H1 (cell line): ENCODE results near the gene PACS1. TPM values are rescaled to one million over a fixed set of nuclear protein-coding genes. Genes with fewer than 3 reads are reported as not detected.
"Not testable (repeated sequence)": the region's sequence is repeated elsewhere in the genome, so short reads cannot be mapped to it uniquely, and the experiment has no call there.

Source experiments
- CTCF ChIA-PET: fragments of 300-600 bp; sonication (Branson Sonifier 250); formaldehyde crosslinking; loops from one replicate; lab custom pipeline; 2021; ENCODE audit not compliant: partially characterized antibody; lab: Charles Lee
- POLR2A ChIA-PET: fragments of 300-600 bp; sonication (Branson Sonifier 250); formaldehyde crosslinking; loops from one replicate; lab custom pipeline; 2021; ENCODE audit warnings: inconsistent platforms; ENCODE audit not compliant: partially characterized antibody; lab: Charles Lee
- DNase-seq, 2 experiments: peaks; one replicate each; pipeline versions ENCODE4 v3.0.0 to v3.0.0-alpha.2; 2010 to 2022; ENCODE audit warnings: low spot score in 2 of 2, low read depth in 1 of 2, mixed read lengths in 1 of 2
- FAIRE-seq: peaks from 2 replicates; lab custom pipeline; 2011; peaks lifted over from hg19 to GRCh38; lab: Jason Lieb, UNC
- H2AFZ ChIP-seq: 2 replicates; pipeline ENCODE4 v1.8.1; 2012; ENCODE audit warnings: low read length, inconsistent platforms
- H2AK5ac ChIP-seq: 2 replicates; pipeline ENCODE4 v1.6.1; 2013; ENCODE audit warnings: low read depth, low read length
- H2BK120ac ChIP-seq: replicated peaks from 2 replicates; pipeline ENCODE3; 2013; ENCODE audit warnings: low read depth, low read length, inconsistent platforms
- H2BK12ac ChIP-seq: 2 replicates; pipeline ENCODE4 v1.6.1; 2013; ENCODE audit warnings: low read depth, low read length
- H2BK15ac ChIP-seq: 2 replicates; pipeline ENCODE4 v1.6.1; 2013; ENCODE audit warnings: low read length
- H2BK20ac ChIP-seq: 2 replicates; pipeline ENCODE4 v1.6.1; 2013; ENCODE audit warnings: low read length
- H2BK5ac ChIP-seq: 2 replicates; pipeline ENCODE4 v1.6.1; 2013; ENCODE audit warnings: low read depth, low read length
- H3K14ac ChIP-seq: 2 replicates; pipeline ENCODE4 v1.6.1; 2013; ENCODE audit warnings: inconsistent platforms; ENCODE audit not compliant: insufficient read length
- H3K18ac ChIP-seq: 2 replicates; pipeline ENCODE4 v1.6.1; 2013; ENCODE audit warnings: low read length; ENCODE audit errors: extremely low read depth
- H3K23ac ChIP-seq: 2 replicates; pipeline ENCODE4 v1.6.1; 2013; ENCODE audit warnings: inconsistent platforms; ENCODE audit not compliant: insufficient read length
- H3K23me2 ChIP-seq: 2 replicates; pipeline ENCODE4 v1.6.1; 2013; ENCODE audit warnings: low read depth, low read length
- H3K27ac ChIP-seq: 2 replicates; pipeline ENCODE4 v1.6.1; 2011; ENCODE audit warnings: low read depth, low read length, inconsistent platforms
- H3K27me3 ChIP-seq, 4 experiments: replicated peaks in 1 of 4; 1 replicate in 1 of 4; 2 replicates in 3 of 4; pipeline versions ENCODE4 v1.6.1 to v1.8.1; 2011 to 2013; ENCODE audit warnings: low read length in 3 of 4, mild to moderate bottlenecking in 3 of 4, inconsistent platforms in 2 of 4, mixed read lengths in 2 of 4, moderate library complexity in 1 of 4; ENCODE audit not compliant: control insufficient read depth in 3 of 4, insufficient read depth in 3 of 4; ENCODE audit errors: extremely low read depth in 1 of 4
- H3K36me3 ChIP-seq, 4 experiments: 2 replicates each; pipeline versions ENCODE4 v1.6.1 to v1.8.1; 2011 to 2013; ENCODE audit warnings: mild to moderate bottlenecking in 4 of 4, low read length in 3 of 4, moderate library complexity in 2 of 4, control low read depth in 1 of 4, inconsistent platforms in 1 of 4; ENCODE audit not compliant: insufficient read depth in 4 of 4, control insufficient read depth in 2 of 4
- H3K4ac ChIP-seq: replicated peaks from 2 replicates; pipeline ENCODE3; 2013; ENCODE audit warnings: low read length, low read depth, mixed read lengths, inconsistent platforms; ENCODE audit not compliant: insufficient read length
- H3K4me1 ChIP-seq, 4 experiments: replicated peaks in 1 of 4; 1 replicate in 1 of 4; 2 replicates in 3 of 4; pipeline versions ENCODE4 v1.6.1 to v1.8.1; 2011 to 2013; ENCODE audit warnings: low read length in 3 of 4, inconsistent platforms in 2 of 4, mixed read lengths in 1 of 4; ENCODE audit not compliant: insufficient read depth in 4 of 4, control insufficient read depth in 3 of 4
- H3K4me2 ChIP-seq, 2 experiments: 2 replicates each; pipeline versions ENCODE4 v1.6.1 to v1.8.1; 2011 to 2013; ENCODE audit warnings: low read depth in 2 of 2, low read length in 2 of 2, control low read depth in 1 of 2, inconsistent platforms in 1 of 2, mild to moderate bottlenecking in 1 of 2; ENCODE audit not compliant: insufficient read depth in 1 of 2
- H3K4me3 ChIP-seq, 4 experiments: fragments of 200-600, 300-600 bp in 1 of 4; sonication (generic), shearing (Covaris generic), sonication (Bioruptor Twin) in 1 of 4; 2 replicates each; pipeline versions ENCODE4 v1.5.1 to v1.8.1; 2011 to 2016; ENCODE audit warnings: low read length in 4 of 4, low read depth in 3 of 4, control low read depth in 2 of 4, inconsistent platforms in 2 of 4, mild to moderate bottlenecking in 2 of 4, mixed read lengths in 1 of 4, moderate library complexity in 1 of 4; ENCODE audit not compliant: insufficient read depth in 2 of 4; ENCODE audit errors: extremely low read depth in 1 of 4
- H3K56ac ChIP-seq: replicated peaks from 2 replicates; pipeline ENCODE3; 2013; ENCODE audit warnings: low read depth, mild to moderate bottlenecking, mixed read lengths, low read length, inconsistent platforms; ENCODE audit not compliant: insufficient read length
- H3K79me1 ChIP-seq: 2 replicates; pipeline ENCODE4 v1.6.1; 2013; ENCODE audit warnings: low read depth, low read length, control low read depth
- H3K79me2 ChIP-seq, 2 experiments: 2 replicates each; pipeline versions ENCODE4 v1.6.1 to v1.8.1; 2012 to 2013; ENCODE audit warnings: low read length in 2 of 2, mild to moderate bottlenecking in 2 of 2, inconsistent platforms in 1 of 2; ENCODE audit not compliant: insufficient read depth in 2 of 2, control insufficient read depth in 1 of 2
- H3K9ac ChIP-seq, 4 experiments: replicated peaks in 1 of 4; 1 replicate in 1 of 4; 2 replicates in 3 of 4; pipeline versions ENCODE4 v1.6.1 to v1.8.1; 2011 to 2013; ENCODE audit warnings: low read depth in 3 of 4, low read length in 3 of 4, control low read depth in 2 of 4, mild to moderate bottlenecking in 2 of 4, moderate library complexity in 2 of 4, inconsistent platforms in 1 of 4; ENCODE audit errors: extremely low read depth in 1 of 4
- H3K9me3 ChIP-seq, 2 experiments: 2 replicates each; pipeline versions ENCODE4 v1.6.1 to v1.8.1; 2012 to 2013; ENCODE audit warnings: mild to moderate bottlenecking in 2 of 2, moderate library complexity in 2 of 2, control low read depth in 1 of 2, inconsistent platforms in 1 of 2, low read depth in 1 of 2, low read length in 1 of 2, mixed read lengths in 1 of 2; ENCODE audit not compliant: insufficient read depth in 2 of 2
- H4K20me1 ChIP-seq, 2 experiments: replicated peaks in 1 of 2; 2 replicates each; pipeline versions ENCODE3 to v1.8.1; 2011 to 2013; ENCODE audit warnings: inconsistent platforms in 2 of 2, low read length in 2 of 2, mild to moderate bottlenecking in 1 of 2; ENCODE audit not compliant: insufficient read depth in 2 of 2, control insufficient read depth in 1 of 2
- H4K5ac ChIP-seq: 2 replicates; pipeline ENCODE4 v1.6.1; 2013; ENCODE audit warnings: low read length, low read depth, mixed read lengths, inconsistent platforms; ENCODE audit not compliant: insufficient read length
- H4K8ac ChIP-seq: 2 replicates; pipeline ENCODE4 v1.8.0; 2013; ENCODE audit warnings: mild to moderate bottlenecking, moderate library complexity, low read length, inconsistent platforms; ENCODE audit not compliant: insufficient read depth; ENCODE audit errors: extremely low read depth
- H4K91ac ChIP-seq: replicated peaks from 2 replicates; pipeline ENCODE3; 2013; ENCODE audit warnings: low read length, mixed read lengths, inconsistent platforms; ENCODE audit not compliant: insufficient read length
- WGBS, 2 experiments: shearing (Covaris generic) in 1 of 2; methylation state at CpG; one replicate each; pipeline versions ENCODE4 v1.1.6 to v1.1.7; 2013 to 2015; ENCODE audit warnings: low lambda C conversion rate in 2 of 2, mixed read lengths in 2 of 2, inconsistent platforms in 1 of 2, low coverage in 1 of 2, missing lambda C conversion rate in 1 of 2; ENCODE audit not compliant: insufficient replicate concordance in 2 of 2, insufficient coverage in 1 of 2, insufficient read length in 1 of 2; ENCODE audit errors: extremely low coverage in 1 of 2, missing lambda C conversion rate in 1 of 2; 5-methylcytosine and 5-hydroxymethylcytosine counted together
- polyA plus RNA-seq, 7 experiments: library from polyadenylated mRNA; depleted of rRNA in 3 of 7; stranded (reverse) in 5 of 7; unstranded in 2 of 7; fragments of >200 nt in 5 of 7; fragments of 200-250 nt in 2 of 7; gene quantifications; 1 replicate in 5 of 7; 2 replicates in 1 of 7; 4 replicates in 1 of 7; pipeline versions ENCODE4 v1.2.1 to v1.2.3, GENCODE V29; 2011 to 2013; ENCODE audit warnings: missing spikeins in 2 of 7, mixed read lengths in 2 of 7
- total RNA-seq: library from RNA; stranded (reverse); fragmentation: NEBNext Ultra II Directional; extraction: Animal tissue kit (Norgen Biotek cat#: 25700); gene quantifications from 2 replicates; pipeline ENCODE4 v1.2.1, GENCODE V29; 2021

The PACS1 gene
- total and polyA plus RNA-seq, 2 of the 8 experiments (the other 6 are each of a cell fraction or from before 2014, with no cell fraction given) = 11.5 to 36.0 TPM

DNA sequence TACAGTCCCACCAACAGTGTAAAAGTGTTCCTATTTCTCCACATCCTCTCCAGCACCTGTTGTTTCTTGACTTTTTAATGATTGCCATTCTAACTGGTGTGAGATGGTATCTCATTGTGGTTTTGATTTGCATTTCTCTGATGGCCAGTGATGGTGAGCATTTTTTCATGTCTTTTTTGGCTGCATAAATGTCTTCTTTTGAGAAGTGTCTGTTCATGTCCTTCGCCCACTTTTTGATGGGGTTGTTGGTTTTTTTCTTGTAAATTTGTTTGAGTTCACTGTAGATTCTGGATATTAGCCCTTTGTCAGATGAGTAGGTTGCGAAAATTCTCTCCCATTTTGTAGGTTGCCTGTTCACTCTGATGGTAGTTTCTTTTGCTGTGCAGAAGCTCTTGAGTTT lies 22.1 kb downstream of the PACS1 start:
- H3K56ac ChIP-seq, H3K4ac ChIP-seq, H3K23ac ChIP-seq, POLR2A ChIA-PET, H3K79me1 ChIP-seq, H3K14ac ChIP-seq, H3K18ac ChIP-seq, H3K27me3 ChIP-seq, H3K27ac ChIP-seq, H3K36me3 ChIP-seq, H4K91ac ChIP-seq, H2BK15ac ChIP-seq, H3K9ac ChIP-seq, H2BK5ac ChIP-seq, CTCF ChIA-PET, H2AK5ac ChIP-seq, H4K8ac ChIP-seq, H3K23me2 ChIP-seq, H4K20me1 ChIP-seq, DNase-seq, H2BK120ac ChIP-seq, H2AFZ ChIP-seq, H3K4me2 ChIP-seq, FAIRE-seq, H3K4me3 ChIP-seq, H4K5ac ChIP-seq, H3K4me1 ChIP-seq, H2BK20ac ChIP-seq, H3K9me3 ChIP-seq, H3K79me2 ChIP-seq, H2BK12ac ChIP-seq: not testable (repeated sequence)
- WGBS, 2 experiments = 89% methylated on average over 1 of the region's 2 CpGs; no CpG with 5 or more reads in 1 of the 2 experiments

- 94% methylated on average over 10 of the region's 10 CpGs; no CpG with 5 or more reads in 1 of the 2 experiments for WGBS, 2 experiments
- FAIRE-seq, H3K18ac ChIP-seq: not testable (repeated sequence)
Observed at GRCh38 chr11:66099746-66100145, 29.7 kb downstream of the PACS1 start.

More at GRCh38 chr11:66099746-66100145, 29.7 kb downstream of the PACS1 start:
- H2AK5ac ChIP-seq, H3K27me3 ChIP-seq, H3K36me3 ChIP-seq, H3K9ac ChIP-seq, H3K23me2 ChIP-seq, POLR2A ChIA-PET, H4K91ac ChIP-seq, H2AFZ ChIP-seq, H3K4me2 ChIP-seq, H3K79me1 ChIP-seq, H3K4me3 ChIP-seq, H3K4ac ChIP-seq, H3K23ac ChIP-seq, H3K27ac ChIP-seq, H3K9me3 ChIP-seq, H4K8ac ChIP-seq, H3K56ac ChIP-seq, DNase-seq, H4K5ac ChIP-seq, H4K20me1 ChIP-seq, H3K4me1 ChIP-seq, H2BK12ac ChIP-seq, H2BK15ac ChIP-seq, H2BK5ac ChIP-seq, H3K14ac ChIP-seq, H2BK120ac ChIP-seq, H2BK20ac ChIP-seq, H3K79me2 ChIP-seq: not testable (repeated sequence)
- CTCF ChIA-PET = interaction anchor here (0.6 to 1.2 kb wide), 4 partner anchors 11 to 1723 kb away, joined by 3 to 5 read pairs (median 4); no protein-coding TSS in a partner anchor
